A673 (cell line): ENCODE data around the gene GTF2F1.

Experiments
- CTCF ChIP-seq: fragments of 300-800, 200-600 bp; sonication (generic); conservative IDR thresholded peaks from 2 replicates; pipeline ENCODE4 v1.5.1; 2017; ENCODE audit warnings: low read depth, mild to moderate bottlenecking, antibody characterized with exemption, low read length, moderate library complexity, mixed read lengths
- EZH2 ChIP-seq: fragments of 200-600 bp; sonication (generic); IDR thresholded peaks from 2 replicates; pipeline ENCODE4 v1.6.1; 2017; ENCODE audit warnings: borderline replicate concordance, low read depth, mild to moderate bottlenecking, mixed read lengths, antibody characterized with exemption, low read length; ENCODE audit not compliant: poor library complexity, severe bottlenecking

GRCh38 chr19:6387372-6387771 lies 5.6 kb downstream of the GTF2F1 start:
- TF ChIP-seq CTCF: no peak
- TF ChIP-seq EZH2: no peak
